Activated naive CD8-positive, alpha-beta T cell treated with anti-CD3 and anti-CD28 coated beads, Interleukin-2, amount 50 U/mL, for 16 hours (primary cell): ENCODE data around the gene C4orf51.
"Not testable (repeated sequence)": the region's sequence is repeated elsewhere in the genome, so short reads cannot be mapped to it uniquely, and the experiment has no call there.

ENCODE experiments used
- DNase-seq: peaks from one replicate; pipeline ENCODE4 v3.0.0-alpha.2; 2020; ENCODE audit warnings: low read depth, low spot score

Gene C4orf51

GRCh38 chr4:145679991-145680455, at the start of gene C4orf51:
Gene C4orf51 (plus strand): TSS chr4:145680146. CDS start chr4:145680204, 58 bp downstream.
- no peak for DNase-seq

- no peak for DNase-seq
These were observed 44.8 kb upstream of the C4orf51 start for GRCh38 chr4:145635117-145635516.

- no peak for DNase-seq
These were observed 44.3 kb upstream of the C4orf51 start for GRCh38 chr4:145635630-145636029.

- no peak for DNase-seq
These were observed 40.7 kb upstream of the C4orf51 start for GRCh38 chr4:145639186-145639698.

- DNase-seq = not testable (repeated sequence)
These were observed 39.7 kb upstream of the C4orf51 start for GRCh38 chr4:145640236-145640635.

GRCh38 chr4:145643295-145643694, 36.7 kb upstream of the C4orf51 start:
- DNase-seq = no peak

- DNase-seq = no peak
These were observed 35.2 kb upstream of the C4orf51 start for GRCh38 chr4:145644699-145645098.

- DNase-seq = no peak
These were observed 23.8 kb upstream of the C4orf51 start for GRCh38 chr4:145656156-145656555.

- DNase-seq = no peak
These were observed 19.9 kb upstream of the C4orf51 start for GRCh38 chr4:145660064-145660463.

GRCh38 chr4:145663194-145663593, 16.8 kb upstream of the C4orf51 start:
- DNase-seq = no peak

GRCh38 chr4:145665773-145666172, 14.2 kb upstream of the C4orf51 start:
- no peak for DNase-seq

- no peak for DNase-seq
These were observed 9.5 kb upstream of the C4orf51 start for GRCh38 chr4:145670422-145670821.

GRCh38 chr4:145679520-145679919, 426 bp upstream of the C4orf51 start:
- DNase-seq = no peak

GRCh38 chr4:145680902-145681301, 956 bp downstream of the C4orf51 start:
- no peak for DNase-seq

- no peak for DNase-seq
These were observed 1.6 kb downstream of the C4orf51 start for GRCh38 chr4:145681518-145681917.

GRCh38 chr4:145681956-145682355, 2.0 kb downstream of the C4orf51 start:
- no peak for DNase-seq

GRCh38 chr4:145686991-145687390, 7.0 kb downstream of the C4orf51 start:
- no peak for DNase-seq

- no peak for DNase-seq
These were observed 10.7 kb downstream of the C4orf51 start for GRCh38 chr4:145690610-145691009.

GRCh38 chr4:145691416-145691815, 11.5 kb downstream of the C4orf51 start:
- not testable (repeated sequence) for DNase-seq

GRCh38 chr4:145694929-145695328, 15.0 kb downstream of the C4orf51 start:
- no peak for DNase-seq

- no peak for DNase-seq
These were observed 17.4 kb downstream of the C4orf51 start for GRCh38 chr4:145697332-145697731.

GRCh38 chr4:145698507-145698906, 18.6 kb downstream of the C4orf51 start:
- DNase-seq = no peak

GRCh38 chr4:145703850-145704497, 24.0 kb downstream of the C4orf51 start:
- no peak for DNase-seq

- no peak for DNase-seq
These were observed 29.4 kb downstream of the C4orf51 start for GRCh38 chr4:145709336-145709735.
